Natural killer cell (primary cell): Measurements from ENCODE around the gene PTCD1. TPM values are rescaled to one million over a fixed set of nuclear protein-coding genes. Genes with fewer than 3 reads are reported as not detected.
A peak's percentile ranks its signal among the peaks of the same experiment; 100 is the strongest.

Source experiments
- ATAC-seq, 3 donors: fragments of 150-1000 bp in 2 of 3; fragments of 200-7000 bp in 1 of 3; cut with Tn5 transposase; 1 replicate in 1 of 3; 2 replicates in 2 of 3; pipeline ENCODE4 v1.10.0; 2021; ENCODE audit warnings: mild to moderate bottlenecking in 2 of 3, moderate library complexity in 2 of 3
- DNase-seq, 2 donors: peaks; one replicate each; pipeline versions ENCODE4 v3.0.0 to v3.0.0-alpha.2; 2013 to 2021; ENCODE audit warnings: mixed read lengths in 1 of 2
- H3K27ac ChIP-seq: one replicate; pipeline ENCODE4 v1.5.1; 2013; ENCODE audit warnings: mild to moderate bottlenecking, low read length
- H3K27me3 ChIP-seq: one replicate; pipeline ENCODE4 v1.6.1; 2013; ENCODE audit warnings: low read length; ENCODE audit not compliant: control insufficient read depth, insufficient read depth
- H3K36me3 ChIP-seq: one replicate; pipeline ENCODE4 v1.6.1; 2013; ENCODE audit warnings: low read length; ENCODE audit not compliant: control insufficient read depth, insufficient read depth
- H3K4me1 ChIP-seq: one replicate; pipeline ENCODE4 v1.6.1; 2013; ENCODE audit warnings: low read length; ENCODE audit not compliant: control insufficient read depth, insufficient read depth
- H3K4me3 ChIP-seq: one replicate; pipeline ENCODE4 v1.5.1; 2013; ENCODE audit warnings: low read length
- H3K9me3 ChIP-seq: one replicate; pipeline ENCODE4 v1.6.1; 2013; ENCODE audit warnings: low read length; ENCODE audit not compliant: control insufficient read depth, insufficient read depth
- H3K27ac Mint-ChIP-seq, 2 donors: one replicate each; pipeline ENCODE4 v1.8.0; 2022; ENCODE audit warnings: mild to moderate bottlenecking in 2 of 2, mixed read lengths in 2 of 2, moderate library complexity in 1 of 2
- H3K27me3 Mint-ChIP-seq, 2 donors: one replicate each; pipeline ENCODE4 v1.8.0; 2022; ENCODE audit warnings: low read depth in 2 of 2, mixed read lengths in 2 of 2
- H3K36me3 Mint-ChIP-seq: one replicate; pipeline ENCODE4 v1.8.0; 2022; ENCODE audit warnings: mixed read lengths
- H3K4me1 Mint-ChIP-seq, 2 donors: one replicate each; pipeline ENCODE4 v1.8.0; 2022; ENCODE audit warnings: mixed read lengths in 2 of 2
- H3K4me3 Mint-ChIP-seq: one replicate; pipeline ENCODE4 v1.8.0; 2022; ENCODE audit warnings: mild to moderate bottlenecking, moderate library complexity, mixed read lengths
- H3K9me3 Mint-ChIP-seq, 2 donors: one replicate each; pipeline ENCODE4 v1.8.0; 2022; ENCODE audit warnings: mixed read lengths in 2 of 2
- CTCF ChIP-seq: fragments of 200-600 bp; IDR thresholded peaks from one replicate; pipeline ENCODE4 v1.8.0; 2022; ENCODE audit warnings: antibody characterized with exemption
- WGBS: methylation state at CpG from one replicate; pipeline ENCODE4 v1.1.7; 2013; ENCODE audit warnings: missing lambda C conversion rate; ENCODE audit not compliant: insufficient coverage; 5-methylcytosine and 5-hydroxymethylcytosine counted together
- intact Hi-C: fragments of 100-400 bp; cut with micrococcal nuclease; formaldehyde crosslinking; loops from one replicate; pipeline ENCODE4 v1.14.2; 2022
- total RNA-seq, 4 donors: library from RNA; stranded (reverse); fragments of 120-200 nt in 1 of 4; gene quantifications; one replicate each; pipeline versions ENCODE4 v1.2.3 to v1.2.4, GENCODE V29; 2013 to 2022

PTCD1 gene
- total RNA-seq, 3 donors from 2014 or later (not counting 1 experiment from before 2014, with no cell fraction given), result 5.3 to 6.6 (median 6.4) TPM

GRCh38 chr7:99429756-99430155 lies 8.8 kb downstream of the PTCD1 start:
- no peak overlapping the region for H3K27ac Mint-ChIP-seq
- DNase-seq (no peak), ATAC-seq (no peak)
- TF ChIP-seq CTCF, result no peak
- no peaks in the 10 kb centered on the region for H3K9me3 Mint-ChIP-seq
- no peaks in the 10 kb centered on the region for H3K27me3 Mint-ChIP-seq
- no peak overlapping the region for H3K4me3 Mint-ChIP-seq
- Histone ChIP-seq H3K4me3 (no peak overlapping the region), H3K27ac (no peak overlapping the region), H3K9me3 (no peaks in the 10 kb centered on the region), H3K4me1 (no peaks in the 10 kb centered on the region), H3K27me3 (no peaks in the 10 kb centered on the region), H3K36me3 (peaks cover 27% of the 10 kb centered on the region)
- WGBS, result 97% methylated on average over 8 of the region's 8 CpGs
- H3K36me3 Mint-ChIP-seq, result no peaks in the 10 kb centered on the region
- intact Hi-C loops, result no loop called here
- H3K4me1 Mint-ChIP-seq, result no peaks in the 10 kb centered on the region

GRCh38 chr7:99428972-99429566 lies 9.5 kb downstream of the PTCD1 start:
- Histone ChIP-seq H3K4me1 (no peaks in the 10 kb centered on the region), H3K27me3 (no peaks in the 10 kb centered on the region), H3K9me3 (no peaks in the 10 kb centered on the region), H3K36me3 (peaks cover 31% of the 10 kb centered on the region), H3K4me3 (no peak overlapping the region), H3K27ac (no peak overlapping the region)
- intact Hi-C loops, result no loop called here
- no peaks in the 10 kb centered on the region for H3K4me1 Mint-ChIP-seq
- no peaks in the 10 kb centered on the region for H3K9me3 Mint-ChIP-seq
- no peaks in the 10 kb centered on the region for H3K27me3 Mint-ChIP-seq
- H3K4me3 Mint-ChIP-seq, result no peak overlapping the region
- H3K36me3 Mint-ChIP-seq, result no peaks in the 10 kb centered on the region
- WGBS, result 87% methylated on average over 10 of the region's 10 CpGs
- no peak for ATAC-seq
- peak in 1 of 2 donors; percentile 41 for DNase-seq
- H3K27ac Mint-ChIP-seq, result no peak overlapping the region
- no peak for TF ChIP-seq CTCF

- Histone ChIP-seq H3K4me3 (no peak overlapping the region), H3K9me3 (no peaks in the 10 kb centered on the region), H3K27ac (no peak overlapping the region), H3K36me3 (peaks cover 31% of the 10 kb centered on the region), H3K27me3 (no peaks in the 10 kb centered on the region), H3K4me1 (no peaks in the 10 kb centered on the region)
- TF ChIP-seq CTCF, result no peak
- H3K36me3 Mint-ChIP-seq, result no peaks in the 10 kb centered on the region
- no peak overlapping the region for H3K4me3 Mint-ChIP-seq
- no peak overlapping the region for H3K27ac Mint-ChIP-seq
- DNase-seq (no peak), ATAC-seq (no peak)
- no peaks in the 10 kb centered on the region for H3K27me3 Mint-ChIP-seq
- no peaks in the 10 kb centered on the region for H3K9me3 Mint-ChIP-seq
- intact Hi-C loops, result no loop called here
- H3K4me1 Mint-ChIP-seq, result no peaks in the 10 kb centered on the region
- WGBS, result 98% methylated on average over 24 of the region's 24 CpGs
Observed at GRCh38 chr7:99424932-99425730, 13.5 kb downstream of the PTCD1 start.
